Measurements from ENCODE around the gene BTNL9.
"Not testable (repeated sequence)": the region's sequence is repeated elsewhere in the genome, so short reads cannot be mapped to it uniquely, and the experiment has no call there.

- not testable (repeated sequence) for TF ChIP-seq CTCF (conservative IDR thresholded peaks at IDR 0.05; ENCODE audit: low read depth, low read length); EZH2 (IDR thresholded peaks at IDR 0.05; ENCODE audit: borderline replicate concordance, low read depth, low read length, poor library complexity, severe bottlenecking)
Measured at GRCh38 chr5:181101030-181101641, 61.1 kb downstream of the BTNL9 start.

All from A673 (cell line).